Measurements from ENCODE around the gene USP19.

USP19 gene

GRCh38 chr3:49153349-49153912, 32.8 kb upstream of the USP19 start:
- TF ChIP-seq, protein P1, sequence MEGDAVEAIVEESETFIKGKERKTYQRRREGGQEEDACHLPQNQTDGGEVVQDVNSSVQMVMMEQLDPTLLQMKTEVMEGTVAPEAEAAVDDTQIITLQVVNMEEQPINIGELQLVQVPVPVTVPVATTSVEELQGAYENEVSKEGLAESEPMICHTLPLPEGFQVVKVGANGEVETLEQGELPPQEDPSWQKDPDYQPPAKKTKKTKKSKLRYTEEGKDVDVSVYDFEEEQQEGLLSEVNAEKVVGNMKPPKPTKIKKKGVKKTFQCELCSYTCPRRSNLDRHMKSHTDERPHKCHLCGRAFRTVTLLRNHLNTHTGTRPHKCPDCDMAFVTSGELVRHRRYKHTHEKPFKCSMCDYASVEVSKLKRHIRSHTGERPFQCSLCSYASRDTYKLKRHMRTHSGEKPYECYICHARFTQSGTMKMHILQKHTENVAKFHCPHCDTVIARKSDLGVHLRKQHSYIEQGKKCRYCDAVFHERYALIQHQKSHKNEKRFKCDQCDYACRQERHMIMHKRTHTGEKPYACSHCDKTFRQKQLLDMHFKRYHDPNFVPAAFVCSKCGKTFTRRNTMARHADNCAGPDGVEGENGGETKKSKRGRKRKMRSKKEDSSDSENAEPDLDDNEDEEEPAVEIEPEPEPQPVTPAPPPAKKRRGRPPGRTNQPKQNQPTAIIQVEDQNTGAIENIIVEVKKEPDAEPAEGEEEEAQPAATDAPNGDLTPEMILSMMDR (IDR thresholded peaks at IDR 0.05; ENCODE audit: insufficient read depth, low read depth, low read length, missing control alignments): no peak

DNA sequence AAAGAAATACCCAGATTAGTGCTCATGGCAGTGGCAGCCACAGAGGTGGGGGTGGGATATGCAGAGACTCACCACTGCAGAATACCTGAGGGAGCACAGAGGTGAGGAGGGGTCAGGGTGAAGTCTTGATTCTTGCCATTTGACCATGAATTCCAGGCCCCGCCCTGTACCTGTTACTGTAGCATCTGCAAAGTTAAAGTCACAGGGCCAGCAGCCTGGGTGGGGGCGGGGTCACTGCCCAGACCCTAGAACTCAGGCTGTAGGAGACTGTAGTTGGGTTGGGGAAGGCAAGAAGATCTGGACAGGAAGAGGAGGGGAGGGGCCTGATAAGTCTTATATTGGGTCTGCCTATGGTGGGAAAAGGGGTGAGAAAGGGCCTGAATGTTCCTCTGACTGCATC, 31.0 kb upstream of the USP19 start:
- TF ChIP-seq, protein P1 (IDR thresholded peaks at IDR 0.05; ENCODE audit: insufficient read depth, low read depth, low read length, missing control alignments): no peak
- H3K4me3 ChIP-seq (ENCODE audit: low read length): no peak overlapping the region
- no peak for DNase-seq (ENCODE audit: low read depth)

More at GRCh38 chr3:49153349-49153912, 32.8 kb upstream of the USP19 start:
- H3K4me3 ChIP-seq (ENCODE audit: low read length): no peak overlapping the region
- DNase-seq (ENCODE audit: low read depth): no peak

DNA sequence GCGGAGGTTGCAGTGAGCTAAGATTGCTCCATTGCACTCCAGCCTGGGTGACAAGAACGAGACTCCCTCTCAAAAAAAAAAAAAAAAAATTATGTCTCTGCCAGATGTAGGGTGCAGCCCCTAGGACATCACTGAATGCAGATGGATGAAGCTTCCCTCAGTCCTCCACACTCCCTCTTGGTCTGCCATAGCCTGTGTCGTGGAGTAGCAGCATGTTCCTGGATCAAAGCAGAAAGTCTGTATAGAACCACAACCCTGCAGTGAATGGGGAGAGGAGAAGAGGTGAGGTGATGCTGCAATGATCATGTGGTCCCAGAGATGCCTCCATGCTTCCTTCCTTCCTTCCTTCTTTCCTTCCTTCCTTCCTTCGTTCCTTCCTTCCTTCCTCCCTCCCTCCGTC, 27.5 kb upstream of the USP19 start:
- TF ChIP-seq, protein P1 (IDR thresholded peaks at IDR 0.05; ENCODE audit: insufficient read depth, low read depth, low read length, missing control alignments): no peak
- no peak overlapping the region for H3K4me3 ChIP-seq (ENCODE audit: low read length)
- no peak for DNase-seq (ENCODE audit: low read depth)

GRCh38 chr3:49140080-49140479, 19.5 kb upstream of the USP19 start:
- no peak for DNase-seq (ENCODE audit: low read depth)
- TF ChIP-seq, protein P1 (IDR thresholded peaks at IDR 0.05; ENCODE audit: insufficient read depth, low read depth, low read length, missing control alignments): no peak
- no peak overlapping the region for H3K4me3 ChIP-seq (ENCODE audit: low read length)

GRCh38 chr3:49135499-49135898, 14.9 kb upstream of the USP19 start:
- H3K4me3 ChIP-seq (ENCODE audit: low read length): no peak overlapping the region
- TF ChIP-seq, protein P1 (IDR thresholded peaks at IDR 0.05; ENCODE audit: insufficient read depth, low read depth, low read length, missing control alignments): no peak
- DNase-seq (ENCODE audit: low read depth): no peak

GRCh38 chr3:49134471-49135265, 14.0 kb upstream of the USP19 start:
- TF ChIP-seq, protein P1 (IDR thresholded peaks at IDR 0.05; ENCODE audit: insufficient read depth, low read depth, low read length, missing control alignments): no peak
- H3K4me3 ChIP-seq (ENCODE audit: low read length): no peak overlapping the region
- no peak for DNase-seq (ENCODE audit: low read depth)

Data from epithelial cell of esophagus (primary cell).